ENCODE data around the gene SKAP2. TPM values are rescaled to one million over a fixed set of nuclear protein-coding genes. Genes with fewer than 3 reads are reported as not detected.

Gene SKAP2
- total RNA-seq, 1 experiment from 2014 or later: 0.56 TPM

GRCh38 chr7:26657686-26658388 is 206.6 kb downstream of the SKAP2 start:
- H3K4me3 ChIP-seq (ENCODE audit: low read depth, low read length, poor library complexity, severe bottlenecking): no peak overlapping the region
- H3K36me3 ChIP-seq (ENCODE audit: insufficient read depth, low read length, poor library complexity, severe bottlenecking): no peaks in the 10 kb centered on the region
- no peak overlapping the region for H3K27ac ChIP-seq (ENCODE audit: low read depth, low read length, poor library complexity, severe bottlenecking)
- peaks cover 99% of the 10 kb centered on the region for H3K27me3 ChIP-seq (replicated peaks; ENCODE audit: insufficient read depth, low read depth, low read length, poor library complexity)
- intact Hi-C loops (cut with micrococcal nuclease; ENCODE audit: unreplicated experiment): no loop called here
- no peaks in the 10 kb centered on the region for H3K4me1 ChIP-seq (ENCODE audit: insufficient read depth, low read length, poor library complexity, severe bottlenecking)
- POLR2A ChIA-PET (ENCODE audit: low non-redundant PET): no interaction called here
- CTCF ChIA-PET: interaction anchor here (1.9 kb wide), 1 partner anchor 10 kb away, joined by 4 read pairs; no protein-coding TSS in a partner anchor
- no TSS peak for BruUV-seq (replicated peaks)
- no peak for DNase-seq (ENCODE audit: low spot score)
- TF ChIP-seq CTCF (conservative IDR thresholded peaks at IDR 0.05; ENCODE audit: low read depth, low read length) (no peak), EZH2 (IDR thresholded peaks at IDR 0.05; ENCODE audit: borderline replicate concordance, low read depth, low read length, poor library complexity, severe bottlenecking) (peak; percentile 73)
- no peaks in the 10 kb centered on the region for H3K9me3 ChIP-seq (ENCODE audit: low read depth, low read length, poor library complexity, severe bottlenecking)

GRCh38 chr7:26657206-26657641 is 207.2 kb downstream of the SKAP2 start:
- H3K9me3 ChIP-seq (ENCODE audit: low read depth, low read length, poor library complexity, severe bottlenecking): no peaks in the 10 kb centered on the region
- no peak overlapping the region for H3K27ac ChIP-seq (ENCODE audit: low read depth, low read length, poor library complexity, severe bottlenecking)
- no peak overlapping the region for H3K4me3 ChIP-seq (ENCODE audit: low read depth, low read length, poor library complexity, severe bottlenecking)
- no peak for DNase-seq (ENCODE audit: low spot score)
- TF ChIP-seq EZH2 (IDR thresholded peaks at IDR 0.05; ENCODE audit: borderline replicate concordance, low read depth, low read length, poor library complexity, severe bottlenecking) (no peak), CTCF (conservative IDR thresholded peaks at IDR 0.05; ENCODE audit: low read depth, low read length) (no peak)
- no peaks in the 10 kb centered on the region for H3K36me3 ChIP-seq (ENCODE audit: insufficient read depth, low read length, poor library complexity, severe bottlenecking)
- ChIA-PET POLR2A (ENCODE audit: low non-redundant PET) (no interaction called here), CTCF (interaction anchor here (0.7 to 1.9 kb wide), 2 partner anchors 11 to 288 kb away, joined by 4 read pairs; no protein-coding TSS in a partner anchor)
- H3K27me3 ChIP-seq (replicated peaks; ENCODE audit: insufficient read depth, low read depth, low read length, poor library complexity): peaks cover 99% of the 10 kb centered on the region
- no peaks in the 10 kb centered on the region for H3K4me1 ChIP-seq (ENCODE audit: insufficient read depth, low read length, poor library complexity, severe bottlenecking)
- no TSS peak for BruUV-seq (replicated peaks)
- intact Hi-C loops (cut with micrococcal nuclease; ENCODE audit: unreplicated experiment): no loop called here

- POLR2A ChIA-PET (ENCODE audit: low non-redundant PET): no interaction called here
- Histone ChIP-seq H3K27ac (ENCODE audit: low read depth, low read length, poor library complexity, severe bottlenecking) (no peak overlapping the region), H3K36me3 (ENCODE audit: insufficient read depth, low read length, poor library complexity, severe bottlenecking) (no peaks in the 10 kb centered on the region), H3K9me3 (ENCODE audit: low read depth, low read length, poor library complexity, severe bottlenecking) (no peaks in the 10 kb centered on the region), H3K4me3 (ENCODE audit: low read depth, low read length, poor library complexity, severe bottlenecking) (no peak overlapping the region), H3K4me1 (ENCODE audit: insufficient read depth, low read length, poor library complexity, severe bottlenecking) (no peaks in the 10 kb centered on the region), H3K27me3 (replicated peaks; ENCODE audit: insufficient read depth, low read depth, low read length, poor library complexity) (peaks cover 99% of the 10 kb centered on the region)
- CTCF ChIA-PET: interaction anchor here (0.7 to 1.9 kb wide), 2 partner anchors 11 to 287 kb away, joined by 4 read pairs; no protein-coding TSS in a partner anchor
- DNase-seq (ENCODE audit: low spot score): no peak
- intact Hi-C loops (cut with micrococcal nuclease; ENCODE audit: unreplicated experiment): no loop called here
- no TSS peak for BruUV-seq (replicated peaks)
- no peak for TF ChIP-seq EZH2 (IDR thresholded peaks at IDR 0.05; ENCODE audit: borderline replicate concordance, low read depth, low read length, poor library complexity, severe bottlenecking)
- TF ChIP-seq CTCF (conservative IDR thresholded peaks at IDR 0.05; ENCODE audit: low read depth, low read length): no peak
Measured at GRCh38 chr7:26656735-26657134, 207.7 kb downstream of the SKAP2 start.
